ENCODE measurements around the gene OXNAD1. TPM values are rescaled to one million over a fixed set of nuclear protein-coding genes. Genes with fewer than 3 reads are reported as not detected.

OXNAD1 gene
- total RNA-seq, 3 donors from 2014 or later = 13.1 to 22.8 (median 15.7) TPM

GRCh38 chr3:16255326-16255725 lies 9.7 kb upstream of the OXNAD1 start:
- H3K27me3 ChIP-seq = no peaks in the 10 kb centered on the region
- H3K36me3 ChIP-seq = no peaks in the 10 kb centered on the region
- DNase-seq (ENCODE audit: low spot score in 2 of 2) = no peak
- H3K4me1 ChIP-seq = no peaks in the 10 kb centered on the region
- intact Hi-C loops (cut with DNase I; ENCODE audit: low total_unique reads) = no loop called here
- no peak overlapping the region for H3K4me3 ChIP-seq
- TF ChIP-seq POLR2A (IDR thresholded peaks at IDR 0.05) (no peak), CTCF (IDR thresholded peaks at IDR 0.05) (no peak), POLR2AphosphoS5 (IDR thresholded peaks at IDR 0.05) (no peak)
- H3K27ac ChIP-seq = no peak overlapping the region
- no peaks in the 10 kb centered on the region for H3K9me3 ChIP-seq

- intact Hi-C loops (cut with DNase I; ENCODE audit: low total_unique reads) = no loop called here
Measured at GRCh38 chr3:16255726-16256125, 9.3 kb upstream of the OXNAD1 start.

GRCh38 chr3:16257309-16257708 lies 7.7 kb upstream of the OXNAD1 start:
- Histone ChIP-seq H3K9me3 (no peaks in the 10 kb centered on the region), H3K36me3 (no peaks in the 10 kb centered on the region), H3K27me3 (no peaks in the 10 kb centered on the region), H3K27ac (no peak overlapping the region), H3K4me1 (no peaks in the 10 kb centered on the region), H3K4me3 (no peak overlapping the region)
- no peak for TF ChIP-seq POLR2A (IDR thresholded peaks at IDR 0.05)
- TF ChIP-seq POLR2AphosphoS5 (IDR thresholded peaks at IDR 0.05) = no peak
- no peak for TF ChIP-seq CTCF (IDR thresholded peaks at IDR 0.05)
- no peak for DNase-seq (ENCODE audit: low spot score in 2 of 2)
- intact Hi-C loops (cut with DNase I; ENCODE audit: low total_unique reads) = no loop called here

More at GRCh38 chr3:16255726-16256125, 9.3 kb upstream of the OXNAD1 start:
- DNase-seq (ENCODE audit: low spot score in 2 of 2) = no peak
- no peaks in the 10 kb centered on the region for H3K27me3 ChIP-seq
- no peak for TF ChIP-seq POLR2A (IDR thresholded peaks at IDR 0.05)
- TF ChIP-seq POLR2AphosphoS5 (IDR thresholded peaks at IDR 0.05) = no peak
- H3K4me3 ChIP-seq = no peak overlapping the region
- no peaks in the 10 kb centered on the region for H3K36me3 ChIP-seq
- H3K27ac ChIP-seq = no peak overlapping the region
- no peaks in the 10 kb centered on the region for H3K4me1 ChIP-seq
- no peaks in the 10 kb centered on the region for H3K9me3 ChIP-seq

GRCh38 chr3:16258177-16258576 lies 6.8 kb upstream of the OXNAD1 start:
- TF ChIP-seq POLR2A (IDR thresholded peaks at IDR 0.05) (no peak), CTCF (IDR thresholded peaks at IDR 0.05) (no peak), POLR2AphosphoS5 (IDR thresholded peaks at IDR 0.05) (no peak)
- Histone ChIP-seq H3K4me1 (no peaks in the 10 kb centered on the region), H3K27me3 (no peaks in the 10 kb centered on the region), H3K9me3 (no peaks in the 10 kb centered on the region), H3K27ac (no peak overlapping the region), H3K4me3 (no peak overlapping the region), H3K36me3 (no peaks in the 10 kb centered on the region)
- no peak for DNase-seq (ENCODE audit: low spot score in 2 of 2)
- intact Hi-C loops (cut with DNase I; ENCODE audit: low total_unique reads) = no loop called here

- no peak for DNase-seq (ENCODE audit: low spot score in 2 of 2)
- Histone ChIP-seq H3K36me3 (no peaks in the 10 kb centered on the region), H3K4me1 (no peaks in the 10 kb centered on the region), H3K27ac (no peak overlapping the region), H3K9me3 (no peaks in the 10 kb centered on the region), H3K27me3 (no peaks in the 10 kb centered on the region), H3K4me3 (no peak overlapping the region)
- intact Hi-C loops (cut with DNase I; ENCODE audit: low total_unique reads) = no loop called here
- TF ChIP-seq POLR2A (IDR thresholded peaks at IDR 0.05) (no peak), POLR2AphosphoS5 (IDR thresholded peaks at IDR 0.05) (no peak), CTCF (IDR thresholded peaks at IDR 0.05) (no peak)
Measured at GRCh38 chr3:16258866-16259265, 6.1 kb upstream of the OXNAD1 start.

GRCh38 chr3:16260046-16260445 lies 5.0 kb upstream of the OXNAD1 start:
- H3K9me3 ChIP-seq = no peaks in the 10 kb centered on the region
- no peak for TF ChIP-seq POLR2AphosphoS5 (IDR thresholded peaks at IDR 0.05)
- no peak for TF ChIP-seq POLR2A (IDR thresholded peaks at IDR 0.05)
- TF ChIP-seq CTCF (IDR thresholded peaks at IDR 0.05) = no peak
- no peaks in the 10 kb centered on the region for H3K4me1 ChIP-seq
- H3K27ac ChIP-seq = no peak overlapping the region
- no peak overlapping the region for H3K4me3 ChIP-seq
- no peaks in the 10 kb centered on the region for H3K36me3 ChIP-seq
- H3K27me3 ChIP-seq = no peaks in the 10 kb centered on the region
- DNase-seq (ENCODE audit: low spot score in 2 of 2) = no peak
- intact Hi-C loops (cut with DNase I; ENCODE audit: low total_unique reads) = no loop called here
